GM10248 (cell line): ENCODE measurements around the gene CIB2.
A peak's percentile ranks its signal among the peaks of the same experiment; 100 is the strongest.

Experiments used
- CTCF ChIA-PET: fragments of 300-600 bp; sonication (Branson Sonifier 250); formaldehyde crosslinking; extraction: SDS; loops from one replicate; lab custom pipeline; 2021; ENCODE audit warnings: antibody characterized with exemption; lab: Yijun Ruan, JAX
- POLR2A ChIA-PET: fragments of 350-650 bp; sonication (Branson Sonifier 250); formaldehyde crosslinking; extraction: SDS; loops from one replicate; lab custom pipeline; 2020; ENCODE audit warnings: antibody characterized with exemption; lab: Yijun Ruan, JAX
- DNase-seq: peaks from one replicate; pipeline ENCODE4 v3.0.0; 2012; ENCODE audit errors: extremely low spot score
- CTCF ChIP-seq: IDR thresholded peaks from 2 replicates; pipeline ENCODE4 v1.5.1; 2012; ENCODE audit warnings: mild to moderate bottlenecking, low read depth; ENCODE audit errors: extremely low read depth, missing control alignments, control extremely low read depth

CIB2 gene

DNA sequence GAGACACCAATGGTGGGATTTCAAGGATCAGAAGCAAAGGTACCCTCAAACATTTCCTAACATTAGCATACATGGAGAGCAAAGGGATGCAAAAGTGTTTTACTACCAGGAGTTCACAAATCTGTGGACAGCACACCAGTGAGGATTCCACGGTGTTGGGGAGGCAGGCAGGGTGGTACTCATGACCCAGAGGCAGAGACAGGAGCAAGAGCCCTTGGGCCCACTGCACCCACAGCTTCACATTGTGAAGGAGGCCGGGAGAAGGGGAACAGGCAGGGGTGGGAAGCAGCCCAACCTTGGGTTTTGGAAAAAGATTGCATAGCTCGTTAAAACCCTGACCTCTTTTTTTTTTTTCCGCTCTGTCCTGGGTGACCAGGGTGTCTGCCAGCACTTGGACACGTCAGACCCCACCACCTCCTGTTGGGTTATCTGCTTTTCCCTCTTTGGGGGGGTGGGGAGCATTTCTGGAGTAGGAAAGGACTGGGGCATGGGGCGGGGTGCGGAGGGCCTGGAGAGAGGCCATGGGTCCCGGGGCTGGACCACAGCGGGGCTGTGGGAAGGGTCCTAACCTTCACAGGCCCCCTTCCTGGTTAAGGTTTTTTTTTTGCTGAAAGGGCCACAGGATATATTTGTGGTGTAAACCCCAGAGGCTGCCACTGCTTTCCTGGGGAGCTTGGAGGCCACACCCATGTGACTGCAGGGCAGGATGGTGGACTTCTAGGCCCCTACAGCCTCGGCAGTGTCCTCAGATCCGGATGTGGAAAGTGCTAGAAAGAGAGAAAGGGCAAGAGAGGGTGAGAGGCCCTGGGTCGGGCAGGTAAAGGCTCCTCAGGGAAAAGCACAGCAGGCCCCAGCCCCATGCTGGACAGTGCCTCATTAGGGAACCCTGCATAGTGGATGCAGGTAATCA is 26.4 kb downstream of the CIB2 start:
- CTCF ChIA-PET = interaction anchor here (0.7 to 10.7 kb wide), 6 partner anchors 7 to 145 kb away, joined by 4 to 141 read pairs (median 13); no protein-coding TSS in a partner anchor

GRCh38 chr15:78104119-78104479 is 27.1 kb downstream of the CIB2 start:
- no peak for TF ChIP-seq CTCF
- POLR2A ChIA-PET = no interaction called here
- CTCF ChIA-PET = interaction anchor here (0.8 to 4.5 kb wide), 6 partner anchors 7 to 194 kb away, joined by 3 to 21 read pairs (median 9); no protein-coding TSS in a partner anchor
- DNase-seq = no peak

More for the DNA sequence above, 26.4 kb downstream of the CIB2 start:
- POLR2A ChIA-PET = no interaction called here
- no peak for DNase-seq
- TF ChIP-seq CTCF = no peak

- ChIA-PET CTCF (interaction anchor here (0.8 to 4.5 kb wide), 7 partner anchors 8 to 193 kb away, joined by 3 to 21 read pairs (median 6); no protein-coding TSS in a partner anchor), POLR2A (no interaction called here)
- TF ChIP-seq CTCF = no peak
- peak; percentile 90 for DNase-seq
Measured at GRCh38 chr15:78103406-78104118, 27.7 kb downstream of the CIB2 start.

DNA sequence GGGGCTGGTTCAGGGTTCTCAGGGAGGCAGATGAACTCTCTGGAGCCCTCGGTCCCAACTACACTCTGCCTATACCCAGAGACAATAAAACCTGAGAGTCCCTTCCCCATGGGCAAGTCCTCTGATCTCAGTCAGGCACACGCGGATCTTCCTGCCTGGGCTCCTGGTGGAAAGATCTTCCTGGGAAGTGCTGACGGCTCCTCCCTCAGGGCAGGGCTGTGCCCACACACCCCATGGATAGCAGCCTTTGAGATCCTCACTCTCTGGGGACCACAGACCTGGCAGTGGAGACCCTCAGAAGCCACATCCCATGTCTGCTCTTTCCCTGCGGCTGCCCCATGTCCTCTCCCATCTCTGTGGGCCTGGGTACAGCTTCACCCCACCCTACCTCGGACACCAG is 28.5 kb downstream of the CIB2 start:
- no peak for DNase-seq
- TF ChIP-seq CTCF = no peak
- CTCF ChIA-PET = interaction anchor here (1.0 to 4.5 kb wide), 5 partner anchors 9 to 93 kb away, joined by 3 to 21 read pairs (median 6); no protein-coding TSS in a partner anchor

DNA sequence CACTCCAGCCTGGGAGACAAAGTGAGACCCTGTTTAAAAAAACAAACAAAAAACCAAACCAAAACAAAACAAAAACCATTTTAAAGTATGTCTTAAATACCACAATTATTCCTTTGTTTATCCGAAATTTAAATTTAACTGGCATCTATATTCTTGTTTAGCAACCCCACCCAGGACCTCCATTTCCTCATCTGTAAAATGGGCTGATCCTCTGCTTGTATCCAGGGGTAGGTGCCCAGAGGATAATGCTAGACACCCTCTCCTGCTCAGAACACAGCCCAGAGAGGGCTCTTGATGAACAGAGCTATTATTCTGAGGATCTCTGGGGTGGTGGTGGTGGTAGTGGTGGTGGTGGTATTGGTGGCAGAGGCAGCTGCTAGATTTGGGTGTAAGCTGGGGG is 29.0 kb downstream of the CIB2 start:
- no peak for TF ChIP-seq CTCF
- ChIA-PET POLR2A (no interaction called here), CTCF (interaction anchor here (0.7 to 4.5 kb wide), 6 partner anchors 9 to 138 kb away, joined by 3 to 21 read pairs (median 6); no protein-coding TSS in a partner anchor)
- DNase-seq = no peak

More for the DNA sequence above, 28.5 kb downstream of the CIB2 start:
- POLR2A ChIA-PET = no interaction called here
